ENCODE data around the gene PRELID1. TPM values are rescaled to one million over a fixed set of nuclear protein-coding genes. Genes with fewer than 3 reads are reported as not detected.

Gene PRELID1
- total RNA-seq, 2 experiments from 2014 or later: 222 to 233 TPM

DNA sequence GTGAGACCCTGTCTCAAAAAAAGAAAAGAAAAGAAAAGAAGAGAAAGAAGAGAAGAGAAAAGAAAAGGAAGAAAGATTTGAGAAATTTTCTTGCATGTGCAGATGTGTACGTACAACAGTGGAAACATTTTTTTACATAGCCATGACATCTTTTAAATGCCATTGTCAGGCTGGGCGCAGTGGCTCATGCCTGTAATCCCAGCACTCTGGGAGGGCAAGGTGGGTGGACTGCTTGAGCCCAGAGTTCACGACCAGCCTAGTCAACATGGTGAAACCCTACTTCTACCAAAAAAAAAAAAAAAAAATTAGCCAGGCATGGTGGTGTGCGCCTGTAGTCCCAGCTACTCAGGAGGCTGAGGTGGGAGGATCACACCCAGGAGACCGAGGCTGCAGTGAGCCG lies 41.3 kb downstream of the PRELID1 start:
- ChIA-PET CTCF (interaction anchor here (0.8 to 2.3 kb wide), 3 partner anchors 27 to 47 kb away, joined by 3 to 10 read pairs (median 7); no protein-coding TSS in a partner anchor), POLR2A (interaction anchor here (0.7 kb wide), 1 partner anchor 11 kb away, joined by 3 read pairs; no protein-coding TSS in a partner anchor)

DNA sequence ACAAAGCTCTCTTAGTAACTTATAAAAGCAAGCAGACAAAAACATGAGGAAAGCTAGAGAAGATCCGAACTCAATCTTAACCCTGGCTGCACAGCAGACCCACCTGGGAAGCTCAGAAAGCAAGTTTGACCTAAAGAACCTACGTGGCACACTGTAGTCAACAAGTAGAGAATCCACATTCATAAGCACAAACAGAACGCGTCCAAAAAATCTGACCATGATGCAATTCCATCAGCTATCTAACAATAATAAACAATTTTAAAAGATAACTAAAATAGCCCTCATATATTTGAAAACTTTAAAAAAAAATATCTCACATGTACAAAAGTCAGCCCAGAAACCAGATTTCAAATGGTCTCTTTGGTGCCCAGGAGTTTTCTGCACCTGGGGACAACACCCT lies 43.2 kb downstream of the PRELID1 start:
- peaks cover 22% of the 10 kb centered on the region for H3K36me3 Mint-ChIP-seq (ENCODE audit: low read depth)
- DNase-seq (no peak), ATAC-seq (no peak)
- H3K4me3 Mint-ChIP-seq: no peak overlapping the region
- H3K4me1 Mint-ChIP-seq (ENCODE audit: low read depth): peaks cover 44% of the 10 kb centered on the region
- TF ChIP-seq, protein P1, sequence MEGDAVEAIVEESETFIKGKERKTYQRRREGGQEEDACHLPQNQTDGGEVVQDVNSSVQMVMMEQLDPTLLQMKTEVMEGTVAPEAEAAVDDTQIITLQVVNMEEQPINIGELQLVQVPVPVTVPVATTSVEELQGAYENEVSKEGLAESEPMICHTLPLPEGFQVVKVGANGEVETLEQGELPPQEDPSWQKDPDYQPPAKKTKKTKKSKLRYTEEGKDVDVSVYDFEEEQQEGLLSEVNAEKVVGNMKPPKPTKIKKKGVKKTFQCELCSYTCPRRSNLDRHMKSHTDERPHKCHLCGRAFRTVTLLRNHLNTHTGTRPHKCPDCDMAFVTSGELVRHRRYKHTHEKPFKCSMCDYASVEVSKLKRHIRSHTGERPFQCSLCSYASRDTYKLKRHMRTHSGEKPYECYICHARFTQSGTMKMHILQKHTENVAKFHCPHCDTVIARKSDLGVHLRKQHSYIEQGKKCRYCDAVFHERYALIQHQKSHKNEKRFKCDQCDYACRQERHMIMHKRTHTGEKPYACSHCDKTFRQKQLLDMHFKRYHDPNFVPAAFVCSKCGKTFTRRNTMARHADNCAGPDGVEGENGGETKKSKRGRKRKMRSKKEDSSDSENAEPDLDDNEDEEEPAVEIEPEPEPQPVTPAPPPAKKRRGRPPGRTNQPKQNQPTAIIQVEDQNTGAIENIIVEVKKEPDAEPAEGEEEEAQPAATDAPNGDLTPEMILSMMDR (IDR thresholded peaks at IDR 0.05): no peak
- no peak overlapping the region for H3K27ac Mint-ChIP-seq
- CTCF ChIA-PET: interaction anchor here (0.9 to 2.6 kb wide), 9 partner anchors 9 to 235 kb away, joined by 3 to 11 read pairs (median 6); no protein-coding TSS in a partner anchor
- intact Hi-C loops (cut with micrococcal nuclease): no loop called here
- H3K27me3 Mint-ChIP-seq: no peaks in the 10 kb centered on the region
- POLR2A ChIA-PET: interaction anchor here (0.9 to 2.3 kb wide), 2 partner anchors 15 to 36 kb away, joined by 3 to 8 read pairs; no protein-coding TSS in a partner anchor
- H3K9me3 Mint-ChIP-seq: no peaks in the 10 kb centered on the region

More for the DNA sequence above, 41.3 kb downstream of the PRELID1 start:
- Mint-ChIP-seq H3K27me3 (no peaks in the 10 kb centered on the region), H3K27ac (no peak overlapping the region), H3K4me3 (no peak overlapping the region), H3K4me1 (ENCODE audit: low read depth) (peaks cover 44% of the 10 kb centered on the region), H3K9me3 (no peaks in the 10 kb centered on the region), H3K36me3 (ENCODE audit: low read depth) (peaks cover 26% of the 10 kb centered on the region)
- intact Hi-C loops (cut with micrococcal nuclease): no loop called here
- TF ChIP-seq, protein P1 (IDR thresholded peaks at IDR 0.05): no peak
- DNase-seq (no peak), ATAC-seq (no peak)

DNA sequence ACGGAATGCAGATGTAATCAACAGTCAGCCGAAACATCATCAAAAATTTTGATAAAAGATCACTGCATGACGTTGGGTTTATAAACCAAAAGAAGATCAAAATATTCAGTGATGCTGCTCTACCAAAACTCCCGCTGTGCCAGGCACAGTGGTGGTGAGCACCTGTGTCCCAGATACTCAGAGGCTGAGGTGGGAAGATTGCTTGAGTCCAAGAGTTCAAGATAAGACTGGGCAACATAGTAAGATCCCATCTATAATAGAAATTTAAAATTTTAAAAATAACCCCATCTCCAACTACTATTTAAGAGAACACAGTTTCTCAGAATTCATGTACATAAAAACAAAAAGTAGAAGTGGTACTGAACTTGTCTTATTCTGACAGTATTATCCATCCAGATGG lies 44.1 kb downstream of the PRELID1 start:
- peak overlapping the region; percentile 46 for H3K27ac Mint-ChIP-seq
- DNase-seq (no peak), ATAC-seq (no peak)
- TF ChIP-seq, protein P1 (IDR thresholded peaks at IDR 0.05): no peak
- peaks cover 21% of the 10 kb centered on the region for H3K36me3 Mint-ChIP-seq (ENCODE audit: low read depth)
- intact Hi-C loops (cut with micrococcal nuclease): no loop called here
- no peaks in the 10 kb centered on the region for H3K9me3 Mint-ChIP-seq
- H3K4me3 Mint-ChIP-seq: no peak overlapping the region
- POLR2A ChIA-PET: no interaction called here
- CTCF ChIA-PET: interaction anchor here (2.6 to 5.3 kb wide), 2 partner anchors 12 to 31 kb away, joined by 11 to 28 read pairs; no protein-coding TSS in a partner anchor
- H3K27me3 Mint-ChIP-seq: no peaks in the 10 kb centered on the region
- peaks cover 44% of the 10 kb centered on the region for H3K4me1 Mint-ChIP-seq (ENCODE audit: low read depth)

DNA sequence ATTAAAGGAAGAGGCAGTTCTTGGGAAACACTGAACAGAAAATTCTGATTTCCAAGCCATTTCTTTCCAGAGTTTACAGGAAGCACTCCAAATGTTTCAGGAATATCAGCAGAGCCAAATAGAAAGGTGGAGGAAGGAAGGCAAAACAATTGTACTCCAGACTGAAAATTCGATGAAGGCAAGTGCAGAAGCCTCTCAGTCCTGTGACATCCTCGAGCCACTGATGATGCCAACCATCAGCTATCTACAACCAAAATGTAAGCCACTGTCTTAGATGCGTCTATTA lies 45.7 kb downstream of the PRELID1 start:
- POLR2A ChIA-PET: interaction anchor here (3.5 to 4.2 kb wide), 2 partner anchors 11 to 37 kb away, joined by 15 to 19 read pairs; no protein-coding TSS in a partner anchor
- ATAC-seq: no peak
- H3K9me3 Mint-ChIP-seq: no peaks in the 10 kb centered on the region
- peaks cover 15% of the 10 kb centered on the region for H3K36me3 Mint-ChIP-seq (ENCODE audit: low read depth)
- DNase-seq: no peak
- TF ChIP-seq, protein P1 (IDR thresholded peaks at IDR 0.05): no peak
- intact Hi-C loops (cut with micrococcal nuclease): no loop called here
- H3K27me3 Mint-ChIP-seq: no peaks in the 10 kb centered on the region
- H3K4me1 Mint-ChIP-seq (ENCODE audit: low read depth): peaks cover 41% of the 10 kb centered on the region
- H3K27ac Mint-ChIP-seq: no peak overlapping the region
- CTCF ChIA-PET: interaction anchor here (0.9 to 5.3 kb wide), 6 partner anchors 23 to 108 kb away, joined by 3 to 28 read pairs (median 4); no protein-coding TSS in a partner anchor
- H3K4me3 Mint-ChIP-seq: peak overlapping the region; percentile 93

DNA sequence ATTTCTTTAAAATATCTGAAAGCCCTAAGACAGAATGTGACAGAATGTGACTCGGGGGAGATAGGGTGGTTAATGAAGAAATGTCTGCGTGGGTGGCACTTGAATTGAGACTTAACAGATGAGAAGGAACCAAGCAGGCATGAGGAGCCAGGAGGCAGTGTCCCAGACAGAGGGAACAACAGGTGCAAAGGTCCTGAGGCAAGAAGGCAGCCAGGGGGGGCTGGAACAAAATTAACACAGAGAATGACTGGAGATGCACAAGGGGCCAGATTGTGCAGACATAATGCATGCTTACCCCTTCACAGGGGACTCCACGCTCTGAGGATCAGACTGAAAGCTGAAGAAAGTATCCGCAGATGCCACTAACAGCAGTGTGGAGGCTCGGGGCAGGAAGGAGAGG lies 46.2 kb downstream of the PRELID1 start:
- intact Hi-C loops (cut with micrococcal nuclease): no loop called here
- Mint-ChIP-seq H3K27me3 (no peaks in the 10 kb centered on the region), H3K4me1 (ENCODE audit: low read depth) (peaks cover 46% of the 10 kb centered on the region), H3K4me3 (peak overlapping the region; percentile 93), H3K9me3 (peaks cover 3% of the 10 kb centered on the region), H3K27ac (peak overlapping the region; percentile 72), H3K36me3 (ENCODE audit: low read depth) (peaks cover 18% of the 10 kb centered on the region)
- TF ChIP-seq, protein P1 (IDR thresholded peaks at IDR 0.05): no peak
- ATAC-seq: no peak
- DNase-seq: no peak
- ChIA-PET POLR2A (interaction anchor here (3.5 to 4.2 kb wide), 2 partner anchors 11 to 37 kb away, joined by 15 to 19 read pairs; no protein-coding TSS in a partner anchor), CTCF (interaction anchor here (0.9 to 5.3 kb wide), 7 partner anchors 22 to 236 kb away, joined by 3 to 28 read pairs (median 5); no protein-coding TSS in a partner anchor)

All from activated CD8-positive, alpha-beta T cell treated with anti-CD3 and anti-CD28 coated beads for 36 hours (primary cell).